ENCODE data around the gene LRP8. TPM values are rescaled to one million over a fixed set of nuclear protein-coding genes. Genes with fewer than 3 reads are reported as not detected.

The LRP8 gene
- total and polyA plus RNA-seq, 2 experiments from 2014 or later = 1.3 to 8.9 TPM

DNA sequence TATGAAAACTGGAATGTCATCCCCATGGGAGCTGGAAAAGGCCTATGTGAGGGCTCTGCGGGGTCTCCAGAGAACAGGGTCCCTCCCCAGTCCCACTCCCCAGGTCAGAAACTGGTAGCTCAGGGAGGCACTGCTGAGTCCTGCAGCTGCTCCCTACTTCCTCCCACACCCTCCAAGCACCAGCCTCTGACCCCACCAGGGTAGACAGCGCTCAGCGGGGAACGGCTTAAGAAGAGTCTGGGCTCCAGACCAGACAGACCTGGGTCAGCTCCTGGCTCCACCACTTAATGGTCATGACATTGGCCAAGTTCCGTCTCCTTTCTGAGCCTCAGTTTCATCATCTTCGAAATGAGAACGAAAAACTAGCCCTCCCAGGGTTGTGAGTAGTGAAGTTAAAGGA lies 7.2 kb downstream of the LRP8 start:
- no peak for DNase-seq
- Histone ChIP-seq H3K36me3 (ENCODE audit: low read depth) (no peaks in the 10 kb centered on the region), H3K4me2 (ENCODE audit: unreplicated experiment) (no peak overlapping the region), H3F3A (ENCODE audit: insufficient read depth) (peaks cover 8% of the 10 kb centered on the region; the same call in 1 of the 2 replicates), H3K4me1 (ENCODE audit: insufficient read depth) (peaks cover 3% of the 10 kb centered on the region; the same call in 1 of the 2 replicates), H3K27me3 (replicated peaks; ENCODE audit: insufficient read depth) (no peaks in the 10 kb centered on the region), H3K9me3 (ENCODE audit: low read depth) (no peaks in the 10 kb centered on the region), H3K79me2 (ENCODE audit: insufficient read depth) (no peaks in the 10 kb centered on the region), H4K20me1 (ENCODE audit: insufficient read depth) (no peaks in the 10 kb centered on the region), H3K27ac (no peak overlapping the region), H3K9ac (no peak overlapping the region), H2AFZ (no peak overlapping the region), H3K9me2 (ENCODE audit: insufficient read depth) (no peaks in the 10 kb centered on the region), H3K4me3 (no peak overlapping the region)
- 96% methylated on average over 7 of the region's 7 CpGs for WGBS, 2 experiments (ENCODE audit: low coverage in 1 of 2, low lambda C conversion rate in 2 of 2, missing lambda C conversion rate in 2 of 2)
- TF ChIP-seq EZH2 (IDR thresholded peaks at IDR 0.05; ENCODE audit: insufficient read depth, poor library complexity, severe bottlenecking) = no peak
- no peak for TF ChIP-seq EZH2phosphoT487 (IDR thresholded peaks at IDR 0.05; ENCODE audit: insufficient read depth, low read depth)
- in situ Hi-C loops (cut with MboI) = no loop called here

- no peaks in the 10 kb centered on the region for H3K36me3 ChIP-seq (ENCODE audit: low read depth)
- no peaks in the 10 kb centered on the region for H3K9me2 ChIP-seq (ENCODE audit: insufficient read depth)
- no peaks in the 10 kb centered on the region for H3K27me3 ChIP-seq (replicated peaks; ENCODE audit: insufficient read depth)
- no peak overlapping the region for H3K9ac ChIP-seq
- in situ Hi-C loops (cut with MboI) = no loop called here
- 86 to 90% methylated on average over 19 to 20 of the region's 20 CpGs for WGBS, 2 experiments (ENCODE audit: low coverage in 1 of 2, low lambda C conversion rate in 2 of 2, missing lambda C conversion rate in 2 of 2)
- H3K79me2 ChIP-seq (ENCODE audit: insufficient read depth) = no peaks in the 10 kb centered on the region
- DNase-seq = no peak
- no peak overlapping the region for H3K27ac ChIP-seq
- no peaks in the 10 kb centered on the region for H4K20me1 ChIP-seq (ENCODE audit: insufficient read depth)
- H3F3A ChIP-seq (ENCODE audit: insufficient read depth) = no peaks in the 10 kb centered on the region
- H3K9me3 ChIP-seq (ENCODE audit: low read depth) = no peaks in the 10 kb centered on the region
- no peak overlapping the region for H3K4me2 ChIP-seq (ENCODE audit: unreplicated experiment)
- H3K4me1 ChIP-seq (ENCODE audit: insufficient read depth) = no peaks in the 10 kb centered on the region
- H3K4me3 ChIP-seq = no peak overlapping the region
- H2AFZ ChIP-seq = no peak overlapping the region
- TF ChIP-seq EZH2phosphoT487 (IDR thresholded peaks at IDR 0.05; ENCODE audit: insufficient read depth, low read depth) = no peak
- TF ChIP-seq EZH2 (IDR thresholded peaks at IDR 0.05; ENCODE audit: insufficient read depth, poor library complexity, severe bottlenecking) = no peak
Observed at GRCh38 chr1:53319296-53320101, 8.4 kb downstream of the LRP8 start.

DNA sequence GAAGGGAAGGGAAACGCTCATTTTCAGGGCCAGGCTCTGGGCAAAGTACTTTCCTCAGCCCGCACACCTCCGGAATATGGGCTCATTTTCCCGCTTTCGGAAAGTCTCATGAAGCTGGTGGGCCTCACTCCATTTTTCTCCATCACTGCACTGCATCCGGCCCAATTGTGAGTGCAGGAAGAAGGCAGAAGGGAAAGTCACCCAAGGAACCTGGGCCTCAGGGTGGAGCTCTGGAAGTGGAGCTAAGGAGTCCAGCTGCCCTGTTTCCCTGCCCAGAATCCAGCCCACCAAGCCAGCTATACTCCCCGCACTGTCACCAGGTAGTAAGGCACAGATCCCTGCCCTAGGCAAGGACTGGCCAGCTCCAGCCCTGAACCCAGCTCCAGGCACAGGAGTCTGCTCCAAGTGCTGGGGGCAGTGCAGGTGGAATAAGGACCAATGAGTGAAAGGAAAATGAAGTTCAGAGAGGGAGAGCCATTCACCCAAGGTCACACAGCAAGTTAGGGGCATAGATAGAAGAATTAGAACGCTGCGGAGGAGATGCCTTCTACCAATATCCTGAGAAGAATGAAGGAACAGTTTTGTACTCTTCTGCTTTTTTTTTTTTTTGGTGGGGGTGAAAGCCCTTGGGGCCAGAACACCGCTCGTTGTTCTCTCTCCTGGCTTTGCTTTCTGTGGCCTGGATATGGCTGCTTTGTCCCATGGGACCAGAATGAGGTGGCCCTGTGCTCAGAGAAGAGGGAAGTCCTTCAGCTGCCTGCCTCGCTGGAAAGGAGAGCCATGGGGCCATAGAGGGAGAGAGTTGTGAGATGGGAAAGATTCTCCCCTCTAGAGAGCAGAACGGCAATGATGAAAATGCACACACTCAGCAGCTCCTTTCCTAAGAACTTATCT lies 10.0 kb downstream of the LRP8 start:
- 93 to 94% methylated on average over 13 of the region's 13 CpGs for WGBS, 2 experiments (ENCODE audit: low coverage in 1 of 2, low lambda C conversion rate in 2 of 2, missing lambda C conversion rate in 2 of 2)
- in situ Hi-C loops (cut with MboI) = no loop called here
- TF ChIP-seq EZH2 (IDR thresholded peaks at IDR 0.05; ENCODE audit: insufficient read depth, poor library complexity, severe bottlenecking) (no peak), EZH2phosphoT487 (IDR thresholded peaks at IDR 0.05; ENCODE audit: insufficient read depth, low read depth) (no peak)
- no peaks in the 10 kb centered on the region for H3K4me1 ChIP-seq (ENCODE audit: insufficient read depth)
- no peak overlapping the region for H3K4me2 ChIP-seq (ENCODE audit: unreplicated experiment)
- H2AFZ ChIP-seq = no peak overlapping the region
- H3K27ac ChIP-seq = no peak overlapping the region
- H3K9me2 ChIP-seq (ENCODE audit: insufficient read depth) = no peaks in the 10 kb centered on the region
- no peak for DNase-seq
- H3K9me3 ChIP-seq (ENCODE audit: low read depth) = no peaks in the 10 kb centered on the region
- no peaks in the 10 kb centered on the region for H3K27me3 ChIP-seq (replicated peaks; ENCODE audit: insufficient read depth)
- no peaks in the 10 kb centered on the region for H3K36me3 ChIP-seq (ENCODE audit: low read depth)
- no peak overlapping the region for H3K9ac ChIP-seq
- H3K4me3 ChIP-seq = no peak overlapping the region
- no peaks in the 10 kb centered on the region for H4K20me1 ChIP-seq (ENCODE audit: insufficient read depth)
- no peaks in the 10 kb centered on the region for H3F3A ChIP-seq (ENCODE audit: insufficient read depth)
- H3K79me2 ChIP-seq (ENCODE audit: insufficient read depth) = no peaks in the 10 kb centered on the region

DNA sequence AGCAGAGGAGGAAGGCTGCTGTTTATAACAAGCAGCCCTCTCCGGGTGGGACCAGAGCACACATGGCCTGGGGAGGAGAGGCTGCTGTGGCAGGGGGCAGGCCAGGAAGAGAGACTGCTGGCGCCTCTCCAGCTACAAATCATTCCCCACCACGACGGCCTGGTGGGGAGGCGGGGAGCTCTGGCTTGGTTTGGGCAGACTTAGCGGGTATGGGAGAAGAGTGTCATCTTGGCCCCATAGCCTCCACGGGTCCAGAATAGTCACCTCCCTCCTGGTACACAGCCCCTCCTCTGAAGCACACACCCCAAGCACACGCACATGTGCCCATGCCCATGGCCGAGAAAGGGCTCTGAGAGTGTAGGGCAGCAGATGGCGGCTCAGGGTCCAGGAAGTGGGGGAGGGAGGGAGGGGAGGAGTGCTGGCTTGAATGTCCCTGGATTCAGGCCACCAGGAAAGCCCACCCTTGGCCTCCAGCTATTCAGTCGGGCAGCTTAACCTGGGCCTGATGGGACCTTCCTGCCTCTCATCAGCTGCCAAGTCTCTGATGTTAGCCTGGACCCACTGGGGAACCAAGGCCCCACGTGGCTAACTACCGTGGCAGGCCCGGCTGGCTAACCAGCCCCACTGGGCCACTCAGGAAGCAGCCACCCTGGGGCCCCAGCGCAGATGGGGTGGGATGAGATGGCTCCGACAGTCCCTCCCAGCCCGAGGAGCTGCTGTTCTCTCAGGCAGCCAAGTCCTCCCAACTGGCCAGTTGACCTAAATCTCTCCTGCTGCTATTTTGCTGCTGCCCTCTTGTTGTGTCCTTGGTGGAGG lies 10.9 kb downstream of the LRP8 start:
- Histone ChIP-seq H3K79me2 (ENCODE audit: insufficient read depth) (no peaks in the 10 kb centered on the region), H4K20me1 (ENCODE audit: insufficient read depth) (no peaks in the 10 kb centered on the region), H3K4me2 (ENCODE audit: unreplicated experiment) (no peak overlapping the region), H3K4me1 (ENCODE audit: insufficient read depth) (no peaks in the 10 kb centered on the region), H3K27me3 (replicated peaks; ENCODE audit: insufficient read depth) (no peaks in the 10 kb centered on the region), H3K27ac (no peak overlapping the region), H3K9me3 (ENCODE audit: low read depth) (no peaks in the 10 kb centered on the region), H2AFZ (no peak overlapping the region), H3K4me3 (no peak overlapping the region), H3K36me3 (ENCODE audit: low read depth) (no peaks in the 10 kb centered on the region), H3K9me2 (ENCODE audit: insufficient read depth) (no peaks in the 10 kb centered on the region), H3K9ac (no peak overlapping the region), H3F3A (ENCODE audit: insufficient read depth) (no peaks in the 10 kb centered on the region)
- DNase-seq = no peak
- in situ Hi-C loops (cut with MboI) = no loop called here
- 71 to 77% methylated on average over 17 of the region's 17 CpGs for WGBS, 2 experiments (ENCODE audit: low coverage in 1 of 2, low lambda C conversion rate in 2 of 2, missing lambda C conversion rate in 2 of 2)
- no peak for TF ChIP-seq EZH2phosphoT487 (IDR thresholded peaks at IDR 0.05; ENCODE audit: insufficient read depth, low read depth)

Data from GM23248 (cell line).